HUES64 (cell line): Measurements from ENCODE around the gene CMIP.

Experiments
- H3K27ac ChIP-seq: 2 replicates; pipeline ENCODE4 v1.7.0; 2013; ENCODE audit warnings: low read depth, low read length, inconsistent platforms
- H3K27me3 ChIP-seq: 2 replicates; pipeline ENCODE4 v1.6.1; 2013; ENCODE audit warnings: mild to moderate bottlenecking, low read length; ENCODE audit not compliant: insufficient read depth
- H3K36me3 ChIP-seq: 2 replicates; pipeline ENCODE4 v1.6.1; 2013; ENCODE audit warnings: mild to moderate bottlenecking, low read length; ENCODE audit not compliant: insufficient read depth
- H3K4me1 ChIP-seq: 2 replicates; pipeline ENCODE4 v1.6.1; 2013; ENCODE audit warnings: mild to moderate bottlenecking, low read length, moderate library complexity; ENCODE audit not compliant: insufficient read depth
- H3K4me3 ChIP-seq: 2 replicates; pipeline ENCODE4 v1.5.1; 2013; ENCODE audit warnings: mild to moderate bottlenecking, low read length, moderate library complexity
- H3K9ac ChIP-seq: 2 replicates; pipeline ENCODE4 v1.6.1; 2013; ENCODE audit warnings: mild to moderate bottlenecking, low read depth, low read length
- H3K9me3 ChIP-seq: 2 replicates; pipeline ENCODE4 v1.6.1; 2013; ENCODE audit warnings: low read depth, low read length; ENCODE audit not compliant: insufficient read depth
- WGBS: fragments of 150-250, 120-280 bp; methylation state at CpG from one replicate; pipeline ENCODE4 v1.1.7; 2013; ENCODE audit warnings: missing lambda C conversion rate; 5-methylcytosine and 5-hydroxymethylcytosine counted together

Gene CMIP

GRCh38 chr16:81515721-81516120 lies 71.1 kb downstream of the CMIP start:
- Histone ChIP-seq H3K4me1 (peaks cover 13% of the 10 kb centered on the region), H3K27me3 (no peaks in the 10 kb centered on the region), H3K9me3 (0 out of 2 replicates have a peak, but pooled peaks cover 3% of the 10 kb centered on the region), H3K4me3 (no peak overlapping the region), H3K36me3 (peaks cover 10% of the 10 kb centered on the region), H3K9ac (no peak overlapping the region), H3K27ac (no peak overlapping the region)
- 94% methylated on average over 10 of the region's 10 CpGs for WGBS

- no peak overlapping the region for H3K9ac ChIP-seq
- peaks cover 10% of the 10 kb centered on the region for H3K36me3 ChIP-seq
- H3K27ac ChIP-seq: no peak overlapping the region
- WGBS: 96% methylated on average over 14 of the region's 14 CpGs
- no peaks in the 10 kb centered on the region for H3K27me3 ChIP-seq
- H3K4me3 ChIP-seq: no peak overlapping the region
- no peaks in the 10 kb centered on the region for H3K9me3 ChIP-seq
- peaks cover 13% of the 10 kb centered on the region for H3K4me1 ChIP-seq
Observed at GRCh38 chr16:81516478-81517149, 72.0 kb downstream of the CMIP start.

- Histone ChIP-seq H3K4me3 (no peak overlapping the region), H3K4me1 (peaks cover 13% of the 10 kb centered on the region), H3K27me3 (no peaks in the 10 kb centered on the region), H3K27ac (no peak overlapping the region), H3K9ac (no peak overlapping the region), H3K9me3 (no peaks in the 10 kb centered on the region), H3K36me3 (peaks cover 10% of the 10 kb centered on the region)
- WGBS: 96% methylated on average over 4 of the region's 4 CpGs
Observed at GRCh38 chr16:81517150-81517499, 72.5 kb downstream of the CMIP start.

GRCh38 chr16:81517629-81518438 lies 73.2 kb downstream of the CMIP start:
- H3K27ac ChIP-seq: no peak overlapping the region
- 94% methylated on average over 20 of the region's 20 CpGs for WGBS

GRCh38 chr16:81518439-81518757 lies 73.8 kb downstream of the CMIP start:
- H3K36me3 ChIP-seq: peaks cover 10% of the 10 kb centered on the region
- 95% methylated on average over 8 of the region's 8 CpGs for WGBS
- no peaks in the 10 kb centered on the region for H3K9me3 ChIP-seq
- H3K9ac ChIP-seq: no peak overlapping the region
- H3K4me3 ChIP-seq: no peak overlapping the region
- H3K4me1 ChIP-seq: peaks cover 6% of the 10 kb centered on the region
- no peaks in the 10 kb centered on the region for H3K27me3 ChIP-seq
- no peak overlapping the region for H3K27ac ChIP-seq

More at GRCh38 chr16:81517629-81518438, 73.2 kb downstream of the CMIP start:
- Histone ChIP-seq H3K9ac (no peak overlapping the region), H3K36me3 (peaks cover 10% of the 10 kb centered on the region), H3K9me3 (no peaks in the 10 kb centered on the region), H3K4me1 (peaks cover 12% of the 10 kb centered on the region), H3K4me3 (no peak overlapping the region), H3K27me3 (no peaks in the 10 kb centered on the region)

- Histone ChIP-seq H3K27me3 (no peaks in the 10 kb centered on the region), H3K9ac (no peak overlapping the region), H3K4me1 (no peaks in the 10 kb centered on the region), H3K9me3 (no peaks in the 10 kb centered on the region), H3K4me3 (no peak overlapping the region), H3K27ac (no peak overlapping the region), H3K36me3 (peaks cover 10% of the 10 kb centered on the region)
- WGBS: 90% methylated on average over 9 of the region's 9 CpGs
Observed at GRCh38 chr16:81519301-81520150, 74.9 kb downstream of the CMIP start.

- Histone ChIP-seq H3K9me3 (no peaks in the 10 kb centered on the region), H3K4me1 (no peaks in the 10 kb centered on the region), H3K9ac (no peak overlapping the region), H3K27me3 (no peaks in the 10 kb centered on the region), H3K36me3 (peaks cover 10% of the 10 kb centered on the region), H3K4me3 (no peak overlapping the region), H3K27ac (no peak overlapping the region)
- WGBS: 94% methylated on average over 4 of the region's 4 CpGs
Observed at GRCh38 chr16:81520151-81520470, 75.5 kb downstream of the CMIP start.

GRCh38 chr16:81520560-81521135 lies 76.0 kb downstream of the CMIP start:
- 95% methylated on average over 5 of the region's 5 CpGs for WGBS
- Histone ChIP-seq H3K4me3 (no peak overlapping the region), H3K9ac (no peak overlapping the region), H3K27me3 (no peaks in the 10 kb centered on the region), H3K9me3 (no peaks in the 10 kb centered on the region), H3K27ac (no peak overlapping the region), H3K36me3 (peaks cover 10% of the 10 kb centered on the region), H3K4me1 (no peaks in the 10 kb centered on the region)

- no peaks in the 10 kb centered on the region for H3K27me3 ChIP-seq
- H3K9me3 ChIP-seq: no peaks in the 10 kb centered on the region
- H3K4me3 ChIP-seq: no peak overlapping the region
- H3K36me3 ChIP-seq: peaks cover 10% of the 10 kb centered on the region
- H3K27ac ChIP-seq: no peak overlapping the region
- 91% methylated on average over 19 of the region's 19 CpGs for WGBS
- H3K9ac ChIP-seq: no peak overlapping the region
- H3K4me1 ChIP-seq: no peaks in the 10 kb centered on the region
Observed at GRCh38 chr16:81521141-81521626, 76.6 kb downstream of the CMIP start.

- H3K9ac ChIP-seq: no peak overlapping the region
- no peaks in the 10 kb centered on the region for H3K27me3 ChIP-seq
- H3K27ac ChIP-seq: no peak overlapping the region
- WGBS: 95% methylated on average over 8 of the region's 8 CpGs
- H3K4me3 ChIP-seq: no peak overlapping the region
- peaks cover 5% of the 10 kb centered on the region; the same call in 1 of the 2 replicates for H3K36me3 ChIP-seq
- no peaks in the 10 kb centered on the region for H3K9me3 ChIP-seq
- H3K4me1 ChIP-seq: no peaks in the 10 kb centered on the region
Observed at GRCh38 chr16:81522108-81522701, 77.6 kb downstream of the CMIP start.
